Endothelial cell of hepatic sinusoid (primary cell): ENCODE measurements around the gene ENDOV.
"Not testable (repeated sequence)": the region's sequence is repeated elsewhere in the genome, so short reads cannot be mapped to it uniquely, and the experiment has no call there.

ENCODE experiments used
- in situ Hi-C: cut with HindIII; loops from 2 replicates; pipeline ENCODE4 v1.10.0; 2017; ENCODE audit warnings: low sequenced_read_pairs

ENDOV gene

DNA sequence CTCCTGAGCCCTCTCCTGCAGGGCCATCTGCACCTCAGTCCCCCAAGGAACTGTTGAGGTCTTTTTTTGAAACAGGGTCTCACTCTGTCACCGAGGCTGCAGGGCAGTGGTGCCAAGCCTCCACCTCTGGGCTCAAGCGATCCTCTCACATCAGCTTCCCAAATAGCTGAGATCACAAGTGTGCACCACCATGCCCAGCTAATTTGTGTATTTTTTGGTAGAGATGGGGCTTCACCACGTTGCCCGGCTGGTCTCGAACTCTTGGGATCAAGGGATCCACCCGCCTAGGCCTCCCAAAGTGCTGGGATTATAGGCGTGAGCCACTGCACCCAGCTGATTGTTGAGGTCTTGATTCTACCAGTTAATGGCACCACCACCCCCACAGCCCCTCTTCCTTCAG lies 27.9 kb upstream of the ENDOV start:
- in situ Hi-C loops, result no loop called here

DNA sequence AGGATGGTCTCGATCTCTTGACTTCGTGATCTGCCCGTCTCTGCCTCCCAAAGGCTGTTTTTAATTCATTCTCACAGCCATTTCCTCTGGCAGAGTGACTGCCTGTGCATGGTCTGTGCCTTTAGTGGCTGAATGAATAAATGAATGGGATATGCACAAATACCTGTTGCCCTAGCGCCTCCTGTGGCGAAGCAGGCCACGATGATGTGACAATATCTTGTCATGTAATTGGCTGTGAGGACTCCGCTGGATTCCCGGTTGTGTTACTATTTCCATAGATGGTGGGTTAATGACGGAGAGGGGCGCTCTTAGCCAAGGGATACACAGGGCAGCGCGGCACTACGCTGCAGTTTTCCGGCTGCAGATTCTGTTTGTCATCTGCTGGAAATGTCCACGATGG lies 26.8 kb upstream of the ENDOV start:
- in situ Hi-C loops, result no loop called here

DNA sequence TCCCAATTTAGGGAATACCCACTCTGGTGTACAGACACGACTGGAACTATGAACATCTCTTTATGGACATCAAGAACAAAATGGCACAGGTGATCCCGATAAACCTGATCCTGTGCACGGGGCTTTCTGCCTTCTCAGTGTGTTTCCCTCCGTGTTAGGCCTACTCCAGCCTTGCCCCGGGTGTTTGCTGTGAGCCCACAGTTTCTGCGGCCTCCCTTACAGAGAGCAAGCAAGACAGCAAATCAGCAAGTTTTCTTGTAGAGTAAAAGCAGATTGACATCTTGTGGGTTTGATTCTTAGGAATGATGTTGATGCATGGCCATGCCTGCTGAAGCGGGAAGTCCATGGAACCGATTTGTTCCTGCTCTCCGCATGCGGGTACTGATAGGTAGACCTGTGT lies 26.4 kb upstream of the ENDOV start:
- in situ Hi-C loops, result no loop called here

DNA sequence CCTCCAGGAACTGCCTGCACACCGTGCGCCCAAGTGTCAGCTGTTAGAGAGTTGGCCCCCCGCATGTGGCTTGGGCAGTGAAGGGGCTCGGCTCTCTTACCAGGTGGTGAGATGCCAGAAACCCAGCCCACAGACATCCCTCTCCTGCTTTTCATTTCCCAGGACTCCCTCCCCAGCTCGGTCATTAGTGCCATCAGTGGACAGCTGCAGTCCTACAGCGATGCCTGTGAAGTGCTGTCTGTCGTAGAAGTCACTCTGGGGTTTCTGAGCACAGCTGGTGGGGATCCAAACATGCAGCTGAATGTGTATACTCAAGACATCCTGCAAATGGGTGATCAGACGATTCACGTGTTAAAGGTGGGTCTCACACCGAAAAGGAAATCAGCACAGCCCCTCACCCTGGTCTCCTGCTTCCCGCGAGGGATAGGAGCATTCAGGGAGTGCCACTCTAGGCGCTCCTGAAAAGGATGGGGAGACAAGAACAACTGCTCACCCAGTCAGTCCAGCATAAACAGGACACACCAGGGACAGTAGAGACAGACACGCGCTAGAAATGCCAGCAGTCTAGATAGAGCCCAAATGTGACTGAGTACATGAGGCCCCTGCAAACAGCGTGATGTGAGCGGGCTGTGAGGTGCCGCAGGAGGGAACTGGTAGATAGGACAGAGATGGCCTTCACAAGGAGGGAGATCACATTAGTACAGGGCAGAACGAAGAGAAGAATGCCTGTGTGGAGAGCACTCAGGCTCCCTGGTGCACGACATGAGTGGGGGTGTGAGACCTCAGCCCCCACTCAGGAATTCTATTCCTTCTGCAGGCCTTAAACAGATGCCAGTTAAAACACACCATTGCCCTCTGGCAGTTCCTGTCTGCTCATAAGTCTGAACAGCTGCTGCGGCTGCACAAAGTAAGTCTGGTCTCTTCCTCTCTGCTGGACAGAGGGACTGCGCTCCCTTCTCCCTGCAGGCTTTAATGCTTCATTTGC lies 25.7 kb upstream of the ENDOV start:
- in situ Hi-C loops, result no loop called here

DNA sequence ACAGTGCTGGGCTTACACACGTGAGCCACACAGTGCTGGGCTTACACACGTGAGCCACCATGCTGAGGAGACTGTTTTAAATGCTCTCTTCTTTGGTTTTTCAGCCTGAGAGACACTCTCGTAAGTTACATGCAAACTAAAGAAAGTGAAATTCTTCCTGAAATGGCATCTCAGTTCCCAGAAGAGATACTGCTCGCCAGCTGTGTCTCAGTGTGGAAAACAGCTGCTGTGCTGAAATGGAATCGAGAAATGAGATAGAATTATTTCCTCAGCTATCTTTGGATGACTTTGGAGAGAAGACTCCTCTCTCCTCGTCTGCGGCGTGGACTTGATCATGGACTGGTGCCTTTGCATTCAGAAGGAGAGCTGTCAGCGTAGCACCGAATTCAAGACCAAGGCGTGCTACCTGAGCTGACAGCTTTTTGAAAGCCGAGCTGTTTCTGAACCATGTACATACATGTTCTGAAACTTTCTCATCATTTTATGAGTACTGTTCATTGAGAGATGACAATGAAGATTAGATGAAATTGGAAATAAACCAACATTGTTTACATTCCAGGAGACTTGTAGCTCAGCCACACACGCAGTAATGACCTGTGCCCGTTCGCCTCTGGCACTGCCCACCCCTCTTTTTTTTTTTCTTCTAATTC lies 21.6 kb upstream of the ENDOV start:
- in situ Hi-C loops, result no loop called here

DNA sequence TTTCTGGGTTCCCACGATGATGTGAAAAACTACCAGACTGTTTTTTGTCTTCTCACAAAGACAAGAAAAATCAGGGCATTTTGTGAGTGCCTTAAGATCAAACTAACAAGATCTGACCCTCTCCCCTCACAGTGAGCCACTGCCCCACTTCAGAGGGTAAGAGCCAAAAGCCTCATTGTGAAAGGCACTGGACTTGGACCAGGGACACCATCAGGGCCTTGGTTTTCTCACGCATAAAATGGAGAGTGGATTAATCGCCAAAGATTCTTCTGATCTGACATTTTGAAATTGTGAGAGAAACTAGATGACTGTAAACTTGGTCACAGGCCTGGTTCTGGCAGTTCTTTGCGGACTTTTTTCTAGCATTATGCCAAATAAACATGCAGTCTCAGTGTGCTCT lies 21.0 kb upstream of the ENDOV start:
- in situ Hi-C loops, result no loop called here

DNA sequence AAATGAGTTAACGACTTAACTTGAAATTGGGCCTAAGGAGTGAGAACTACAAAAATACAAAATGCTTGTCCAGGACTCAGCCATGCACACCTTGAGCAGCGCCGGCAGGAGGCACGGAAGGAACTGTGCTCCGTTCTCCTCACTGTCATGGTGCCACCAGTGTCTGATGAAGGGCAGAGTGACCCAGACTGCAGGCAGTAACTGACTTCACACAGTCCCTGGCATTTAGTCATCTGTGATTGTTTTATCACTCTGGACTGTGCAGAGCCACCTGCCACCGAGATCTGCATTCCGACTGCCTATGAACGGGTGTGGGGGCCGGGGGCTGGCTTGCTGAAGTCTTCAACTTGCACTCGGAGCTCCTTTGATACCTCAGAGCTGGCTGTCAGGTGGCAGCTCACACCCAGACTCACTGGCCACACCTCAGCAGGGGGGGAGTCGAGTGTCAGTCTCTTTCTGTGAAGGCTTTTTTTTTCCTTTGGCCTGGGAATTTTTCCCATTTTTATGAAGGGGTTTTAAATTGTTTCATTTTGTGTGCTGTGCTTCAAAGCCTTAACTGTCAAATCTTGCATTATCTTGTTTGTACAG lies 20.2 kb upstream of the ENDOV start:
- in situ Hi-C loops, result no loop called here

DNA sequence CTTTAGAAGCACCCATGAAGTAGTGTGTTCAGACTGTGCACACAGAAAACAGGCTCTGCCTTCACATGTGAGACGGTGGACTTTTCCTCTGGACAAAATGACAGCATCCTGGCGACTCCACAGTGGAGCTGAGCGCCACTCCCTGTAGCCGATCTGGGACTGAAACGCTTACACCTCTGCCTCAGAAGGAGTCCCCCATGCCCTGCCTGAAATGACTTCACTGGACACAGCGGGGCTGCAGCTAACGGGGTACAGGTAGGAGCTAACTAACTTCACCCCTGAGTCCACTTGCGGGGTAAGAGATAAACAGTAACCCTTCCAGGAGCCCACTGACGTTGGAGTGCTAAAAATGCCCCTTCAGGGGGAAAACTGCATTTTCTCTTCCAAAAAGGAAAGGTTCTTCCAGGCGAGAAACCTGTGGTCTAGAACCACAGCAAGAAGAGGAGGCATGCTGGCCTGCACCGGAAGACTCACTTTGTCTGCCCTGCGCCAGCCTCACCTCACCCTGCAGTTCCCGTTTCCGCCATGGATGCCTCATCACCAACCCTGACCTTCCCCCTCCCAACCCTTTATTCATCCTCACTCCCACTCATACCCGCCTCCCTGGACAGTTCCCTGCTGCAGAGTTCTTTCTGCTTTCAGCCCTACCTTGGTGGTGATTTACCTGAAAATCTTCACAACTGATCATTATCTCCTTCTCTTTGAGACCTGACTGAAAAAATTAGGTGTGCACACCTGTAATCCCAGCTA lies 19.4 kb upstream of the ENDOV start:
- in situ Hi-C loops, result no loop called here

DNA sequence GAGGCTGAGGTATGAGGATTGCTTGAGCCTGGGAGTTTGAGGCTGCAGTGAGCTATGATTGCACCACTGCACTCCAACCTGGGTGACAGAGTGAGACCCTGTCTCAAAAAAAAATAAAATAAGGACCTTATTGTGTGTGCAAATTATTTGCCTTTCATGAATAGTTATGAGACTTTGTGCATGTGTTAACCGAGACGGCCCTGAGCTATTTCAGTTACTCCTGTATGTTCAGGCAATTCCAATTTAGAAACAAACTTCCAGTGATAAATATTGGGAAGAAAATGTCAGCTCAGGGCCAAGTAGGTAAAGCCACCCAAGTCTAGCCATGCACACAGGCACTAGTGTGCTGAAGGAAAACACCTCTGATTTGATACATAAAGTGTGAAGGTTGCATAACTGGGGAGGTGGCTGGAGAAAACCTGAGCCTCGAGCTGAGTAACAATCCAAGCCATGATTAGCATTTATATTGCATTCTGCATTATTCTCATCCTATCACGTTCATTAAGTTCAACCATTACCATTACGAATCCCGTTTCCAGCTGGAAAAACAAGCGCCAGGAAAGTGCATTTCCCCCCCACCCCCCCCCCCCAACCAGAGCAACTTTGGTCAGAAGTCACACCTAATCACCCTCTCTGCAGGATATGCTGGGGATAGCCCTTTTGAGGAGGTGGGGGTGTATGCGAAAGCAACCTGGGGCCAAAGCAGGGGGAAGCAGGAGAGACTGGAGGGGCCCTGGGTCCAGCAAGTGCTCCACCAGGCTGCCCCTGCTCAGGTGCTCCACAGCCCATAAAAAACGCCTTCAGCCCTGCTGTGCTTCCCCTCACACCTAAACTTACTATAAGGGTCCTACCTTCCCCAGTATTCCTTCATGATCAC lies 18.6 kb upstream of the ENDOV start:
- in situ Hi-C loops, result no loop called here

DNA sequence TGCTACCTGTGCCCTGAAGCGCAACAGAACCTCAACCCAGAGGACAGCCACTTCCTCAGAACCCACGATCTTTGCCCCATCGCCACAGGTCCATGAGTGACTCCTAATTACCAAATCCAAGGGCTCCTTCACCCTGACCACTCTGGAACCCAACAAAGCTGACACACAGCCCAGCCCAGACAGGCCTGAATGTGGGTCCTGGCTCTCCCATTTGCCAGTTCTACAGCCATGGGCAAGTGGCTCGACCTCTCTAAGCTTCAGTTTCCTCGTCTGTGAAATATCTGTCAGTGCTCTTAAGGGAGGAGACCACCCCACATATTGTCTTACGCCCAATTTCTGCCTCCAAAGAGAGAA lies 18.0 kb upstream of the ENDOV start:
- in situ Hi-C loops, result no loop called here

DNA sequence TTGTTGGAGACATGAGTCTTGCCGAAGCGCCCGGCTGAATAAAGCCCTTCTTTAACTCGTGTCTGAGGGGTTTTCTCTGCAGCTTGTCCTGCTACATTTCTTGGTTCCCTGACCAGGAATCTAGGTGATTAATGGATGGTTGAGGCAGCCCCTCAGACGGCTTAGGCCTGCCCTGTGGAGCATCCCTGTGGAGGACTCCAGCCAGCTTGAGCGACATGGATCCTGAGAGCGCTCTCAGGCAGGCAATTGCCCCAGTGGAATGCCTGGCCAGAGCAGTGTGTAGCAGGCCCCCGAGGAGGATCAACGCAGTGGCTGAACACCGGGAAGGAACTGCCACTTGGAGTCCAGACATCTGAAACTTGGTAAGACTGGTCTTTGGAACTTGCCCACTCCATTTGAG lies 17.3 kb upstream of the ENDOV start:
- in situ Hi-C loops, result no loop called here

DNA sequence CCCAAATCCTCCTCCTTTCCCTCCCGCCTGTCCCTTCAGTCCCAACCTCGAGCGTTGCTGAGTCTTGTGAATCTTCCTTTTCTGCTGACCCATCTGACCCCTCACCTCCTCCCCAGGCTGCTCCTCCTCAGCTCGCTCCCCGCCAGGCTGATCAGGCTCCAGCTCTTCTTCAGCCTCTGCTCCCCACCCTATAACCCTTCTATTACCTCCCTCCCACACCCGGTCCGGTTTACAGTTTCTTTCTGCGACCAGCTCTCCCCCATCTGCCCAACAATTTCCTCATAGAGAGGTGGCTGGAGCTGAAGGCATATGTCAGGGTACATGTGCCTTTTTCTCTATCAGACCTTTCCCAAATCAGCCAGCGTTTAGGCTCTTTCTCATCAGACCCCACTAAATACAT lies 13.9 kb upstream of the ENDOV start:
- in situ Hi-C loops, result not testable (repeated sequence)

DNA sequence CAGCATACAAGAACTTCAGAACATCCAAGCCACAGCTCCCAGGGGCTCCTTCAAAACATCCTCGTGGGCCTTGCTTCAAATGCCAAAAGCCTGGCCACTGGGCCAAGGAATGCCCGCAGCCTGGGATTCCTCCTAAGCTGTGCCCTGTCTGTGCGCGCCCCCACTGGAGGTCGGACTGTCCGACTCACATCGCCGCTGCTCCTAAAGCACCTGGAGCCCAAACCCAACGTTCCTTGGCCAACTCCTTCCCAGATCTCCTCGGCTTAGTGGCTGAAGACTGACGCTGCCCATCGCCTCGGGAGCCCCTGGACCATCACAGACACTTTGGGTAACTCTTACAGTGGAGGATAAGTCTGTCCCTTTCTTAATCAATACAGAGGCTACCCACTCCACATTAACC lies 12.9 kb upstream of the ENDOV start:
- in situ Hi-C loops, result not testable (repeated sequence)

DNA sequence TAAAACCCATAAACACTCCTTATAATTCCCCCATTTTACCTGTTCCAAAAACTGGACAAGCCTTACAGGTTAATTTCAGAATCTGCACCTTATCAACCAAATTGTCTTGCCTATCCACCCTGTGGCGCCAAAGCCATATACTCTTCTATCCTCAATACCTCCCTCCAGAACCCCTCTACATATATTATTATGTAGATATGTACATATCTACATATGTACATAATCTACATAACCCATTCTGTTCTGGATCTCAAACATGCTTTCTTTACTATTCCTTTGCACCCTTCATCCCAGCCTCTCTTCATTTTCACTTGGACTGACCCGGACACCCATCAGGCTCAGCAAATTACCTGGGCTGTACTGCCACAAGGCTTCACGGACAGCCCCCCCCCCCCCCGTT lies 12.0 kb upstream of the ENDOV start:
- in situ Hi-C loops, result no loop called here

DNA sequence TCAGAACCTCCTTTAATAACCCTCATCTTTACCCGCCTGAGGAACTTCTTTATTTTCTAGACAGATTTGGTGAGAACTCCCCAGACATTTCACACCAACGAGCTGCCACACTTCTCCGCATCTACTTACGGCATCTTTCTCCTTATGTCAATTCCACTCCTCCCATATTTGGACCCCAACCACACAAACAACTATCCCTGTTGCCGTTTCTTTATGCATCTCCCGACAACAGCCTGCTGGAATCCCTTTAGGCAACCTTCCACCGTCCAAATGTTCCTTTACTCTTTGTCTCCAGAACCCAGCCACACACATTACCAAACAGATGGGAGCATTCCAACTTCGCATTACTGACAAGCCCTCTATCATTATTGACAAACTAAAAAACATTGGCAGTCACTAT lies 8.8 kb upstream of the ENDOV start:
- in situ Hi-C loops, result no loop called here

DNA sequence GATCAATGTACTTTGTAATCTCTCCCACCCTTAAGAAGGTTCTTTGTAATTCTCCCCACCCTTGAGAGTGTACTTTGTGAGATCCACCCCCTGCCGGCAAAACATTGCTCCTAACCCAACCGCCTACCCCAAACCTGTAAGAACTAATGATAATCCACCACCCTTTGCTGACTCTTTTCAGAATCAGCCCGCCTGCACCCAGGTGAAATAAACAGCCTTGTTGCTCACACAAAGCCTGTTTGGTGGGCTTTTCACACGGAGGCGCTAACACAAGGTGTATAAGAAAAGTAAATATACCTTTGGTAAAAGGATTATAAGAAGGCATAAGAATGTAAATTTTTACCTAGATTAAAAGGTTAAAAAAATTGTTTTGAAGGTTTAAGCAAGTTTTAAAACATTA lies 7.0 kb upstream of the ENDOV start:
- in situ Hi-C loops, result not testable (repeated sequence)

DNA sequence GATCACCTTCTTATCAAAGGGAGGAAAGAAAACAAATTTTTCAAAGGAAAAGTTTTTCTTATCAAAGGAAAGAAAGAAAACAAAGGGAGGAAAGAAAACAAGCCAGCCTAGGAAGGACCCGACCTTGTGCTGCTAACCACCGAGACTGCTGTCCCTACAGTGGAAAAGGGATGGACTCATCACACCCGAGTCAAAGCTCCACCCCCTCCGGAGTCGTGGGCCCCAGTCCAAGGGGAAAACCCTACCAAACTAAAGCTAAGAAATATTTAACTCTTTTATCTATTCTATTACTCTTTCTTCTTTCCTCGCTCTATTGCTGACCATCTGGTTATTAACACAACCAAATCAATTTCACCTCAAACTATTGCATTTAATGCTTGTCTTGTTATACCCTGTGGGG lies 6.1 kb upstream of the ENDOV start:
- in situ Hi-C loops, result no loop called here

DNA sequence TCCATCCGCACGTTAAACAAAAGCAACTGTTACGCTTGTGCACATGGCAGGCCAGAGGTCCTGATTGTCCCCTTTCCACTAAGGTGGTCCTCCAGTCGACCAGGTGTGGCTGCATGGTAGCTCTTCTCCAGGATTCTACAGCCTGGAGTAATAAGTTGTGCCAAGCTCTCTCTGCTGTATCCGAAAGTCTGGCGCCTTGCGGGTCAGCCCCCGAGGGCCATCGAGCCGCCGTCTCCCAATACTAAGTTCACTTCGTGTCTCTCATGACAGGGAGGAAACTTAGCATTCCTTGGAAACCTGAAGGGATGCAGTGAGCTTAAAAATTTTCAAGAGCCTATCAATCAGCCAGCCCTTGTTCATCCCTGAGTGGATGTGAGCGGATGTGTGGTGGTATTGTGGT lies 5.3 kb upstream of the ENDOV start:
- in situ Hi-C loops, result loop anchor here (10.0 kb wide), 1 partner anchor 115 kb away; no protein-coding TSS in a partner anchor

DNA sequence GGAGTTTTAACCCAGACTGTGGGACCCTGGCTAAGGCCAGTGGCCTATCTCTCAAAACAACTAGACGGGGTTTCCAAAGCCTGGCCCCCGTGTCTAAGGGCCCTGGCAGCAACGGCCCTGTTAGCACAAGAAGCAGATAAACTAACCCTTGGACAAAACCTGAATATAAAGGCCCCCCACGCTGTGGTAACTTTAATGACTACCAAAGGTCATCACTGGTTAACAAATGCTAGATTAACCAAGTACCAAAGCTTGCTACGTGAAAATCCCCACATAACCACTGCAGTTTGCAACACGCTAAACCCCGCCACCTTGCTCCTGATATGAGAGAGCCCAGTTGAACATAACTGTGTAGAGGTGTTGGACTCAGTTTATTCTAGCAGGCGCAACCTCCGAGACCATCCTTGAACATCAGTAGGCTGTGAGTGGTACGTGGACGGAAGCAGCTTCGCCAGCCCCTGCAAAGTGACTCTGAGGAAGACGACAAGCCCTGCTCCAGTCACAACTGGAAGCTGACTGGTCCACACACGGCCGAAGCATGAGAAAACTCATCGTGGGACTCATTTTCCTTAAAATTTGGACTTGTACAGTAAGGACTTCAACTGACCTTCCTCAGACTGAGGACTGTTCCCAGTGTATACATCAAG lies 4.4 kb upstream of the ENDOV start:
- in situ Hi-C loops, result loop anchor here (10.0 kb wide), 1 partner anchor 114 kb away; no protein-coding TSS in a partner anchor
